Measurements from ENCODE around the gene SAP25. TPM values are rescaled to one million over a fixed set of nuclear protein-coding genes. Genes with fewer than 3 reads are reported as not detected.
A peak's percentile ranks its signal among the peaks of the same experiment; 100 is the strongest.

Gene SAP25
- total and polyA plus RNA-seq, 2 experiments from 2014 or later: 3.8 to 4.1 TPM

DNA sequence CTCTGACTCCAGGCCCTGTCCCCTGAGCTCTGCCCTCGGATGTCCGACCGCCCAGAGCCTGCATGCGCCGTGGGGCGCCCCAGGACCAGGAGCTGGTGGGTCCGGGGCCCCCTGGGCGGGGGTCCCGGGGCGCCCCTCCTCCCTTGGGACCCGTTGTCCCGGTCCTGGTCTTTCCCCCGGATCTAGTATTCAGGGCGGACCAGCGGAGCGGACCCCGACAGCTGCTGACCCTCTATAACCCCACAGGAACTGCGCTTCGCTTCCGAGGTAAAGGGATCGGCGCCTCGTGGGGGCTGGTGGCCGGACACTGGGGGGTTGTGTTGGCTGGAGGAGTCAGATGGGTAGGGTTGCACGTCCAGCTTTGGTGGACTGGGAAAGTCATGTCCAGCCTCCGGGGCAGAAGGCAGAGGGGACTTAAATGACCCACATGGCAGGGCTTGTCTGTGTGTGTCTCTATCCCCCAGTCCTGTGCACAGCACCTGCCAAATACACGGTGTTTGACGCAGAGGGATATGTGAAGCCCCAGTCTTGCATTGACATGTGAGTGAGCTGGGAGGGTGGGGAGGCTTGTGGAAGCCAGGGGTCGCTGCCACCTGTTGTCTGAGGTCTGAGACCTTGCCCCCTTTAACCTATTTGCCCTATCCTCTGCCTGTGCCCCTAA, 39.2 kb upstream of the SAP25 start (continued):
- TF ChIP-seq, protein P1, sequence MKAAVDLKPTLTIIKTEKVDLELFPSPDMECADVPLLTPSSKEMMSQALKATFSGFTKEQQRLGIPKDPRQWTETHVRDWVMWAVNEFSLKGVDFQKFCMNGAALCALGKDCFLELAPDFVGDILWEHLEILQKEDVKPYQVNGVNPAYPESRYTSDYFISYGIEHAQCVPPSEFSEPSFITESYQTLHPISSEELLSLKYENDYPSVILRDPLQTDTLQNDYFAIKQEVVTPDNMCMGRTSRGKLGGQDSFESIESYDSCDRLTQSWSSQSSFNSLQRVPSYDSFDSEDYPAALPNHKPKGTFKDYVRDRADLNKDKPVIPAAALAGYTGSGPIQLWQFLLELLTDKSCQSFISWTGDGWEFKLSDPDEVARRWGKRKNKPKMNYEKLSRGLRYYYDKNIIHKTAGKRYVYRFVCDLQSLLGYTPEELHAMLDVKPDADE (IDR thresholded peaks at IDR 0.05): no peak
- TF ChIP-seq JUNB (IDR thresholded peaks at IDR 0.05; ENCODE audit: unreplicated experiment): no peak

DNA sequence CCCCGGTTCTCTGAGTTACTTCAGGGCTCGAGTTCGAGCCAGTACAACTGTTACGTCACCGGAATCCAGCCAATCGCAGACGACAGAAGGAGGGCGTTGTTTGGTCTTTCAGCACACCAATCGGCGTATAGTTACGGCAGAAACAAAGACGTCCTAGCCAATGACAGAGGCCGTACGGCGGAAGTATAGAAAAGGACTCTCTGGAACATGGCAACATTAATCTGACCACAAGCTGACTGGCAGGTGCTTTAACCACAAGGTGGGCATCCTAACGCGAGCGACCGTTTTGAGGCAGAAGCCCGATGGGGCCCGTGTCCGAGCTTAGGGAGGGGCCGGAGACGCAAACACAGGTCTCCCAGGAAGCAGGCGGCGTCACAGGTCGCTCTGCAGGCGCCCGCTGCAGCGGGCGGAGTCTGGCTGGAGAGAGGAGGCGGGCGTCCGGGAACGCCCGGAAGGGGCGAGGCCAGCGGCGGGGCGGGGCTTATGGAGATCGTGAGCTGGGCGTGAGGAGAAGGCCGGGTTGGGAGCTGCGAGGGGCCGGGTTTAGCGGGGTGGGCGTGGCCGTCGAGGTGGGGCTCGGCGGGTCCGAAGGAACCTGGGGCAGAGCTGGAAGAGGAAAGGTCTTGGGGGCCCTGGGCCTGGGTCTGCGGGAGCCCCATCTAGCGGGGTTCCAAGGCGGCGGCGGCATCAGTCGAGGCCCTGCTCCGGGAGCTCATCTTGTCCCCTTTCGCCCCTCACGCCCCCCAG, 38.5 kb upstream of the SAP25 start, which contains the start of gene MOSPD3:
MOSPD3 (plus strand) TSS at position 558 of the 747 bp plus-strand sequence. CDS start 252 bp downstream, outside the sequence.
- Mint-ChIP-seq H3K4me3 (peak within 1 kb of the TSS; percentile 97), H3K9me3 (no peaks in the 10 kb centered on the region), H3K4me1 (no peaks in the 10 kb centered on the region; the same call in 1 of the 3 replicates), H3K36me3 (ENCODE audit: low read depth) (peaks cover 14% of the 10 kb centered on the region), H3K27ac (peak within 1 kb of the TSS; percentile 100), H3K27me3 (ENCODE audit: insufficient read depth, low read depth, poor library complexity) (peaks cover 21% of the 10 kb centered on the region)
- Histone ChIP-seq H3K36me3 (ENCODE audit: insufficient read depth) (peaks cover 3% of the 10 kb centered on the region; the same call in 1 of the 2 replicates), H3K4me2 (peak within 1 kb of the TSS; percentile 100), H3K9me2 (ENCODE audit: insufficient read depth) (no peaks in the 10 kb centered on the region), H3K4me1 (ENCODE audit: insufficient read depth) (peaks cover 3% of the 10 kb centered on the region; the same call in 1 of the 2 replicates), H3F3A (replicated peaks; ENCODE audit: low read depth) (peaks cover 5% of the 10 kb centered on the region; the same call in 1 of the 2 replicates), H2AFZ (peak within 1 kb of the TSS; percentile 56; the same call in 1 of the 2 replicates), H3K27me3 (ENCODE audit: insufficient read depth) (no peaks in the 10 kb centered on the region), H4K20me1 (replicated peaks; ENCODE audit: insufficient read depth) (no peaks in the 10 kb centered on the region), H3K79me2 (replicated peaks; ENCODE audit: insufficient read depth) (no peaks in the 10 kb centered on the region), H3K4me3 (peak within 1 kb of the TSS; percentile 52), H3K27ac (ENCODE audit: low read depth) (peak within 1 kb of the TSS; percentile 76)
- peak; percentile 91 for TF ChIP-seq CREB1 (CRISPR knock-in tag; IDR thresholded peaks at IDR 0.05; ENCODE audit: low read depth)
- TF ChIP-seq, protein P2, sequence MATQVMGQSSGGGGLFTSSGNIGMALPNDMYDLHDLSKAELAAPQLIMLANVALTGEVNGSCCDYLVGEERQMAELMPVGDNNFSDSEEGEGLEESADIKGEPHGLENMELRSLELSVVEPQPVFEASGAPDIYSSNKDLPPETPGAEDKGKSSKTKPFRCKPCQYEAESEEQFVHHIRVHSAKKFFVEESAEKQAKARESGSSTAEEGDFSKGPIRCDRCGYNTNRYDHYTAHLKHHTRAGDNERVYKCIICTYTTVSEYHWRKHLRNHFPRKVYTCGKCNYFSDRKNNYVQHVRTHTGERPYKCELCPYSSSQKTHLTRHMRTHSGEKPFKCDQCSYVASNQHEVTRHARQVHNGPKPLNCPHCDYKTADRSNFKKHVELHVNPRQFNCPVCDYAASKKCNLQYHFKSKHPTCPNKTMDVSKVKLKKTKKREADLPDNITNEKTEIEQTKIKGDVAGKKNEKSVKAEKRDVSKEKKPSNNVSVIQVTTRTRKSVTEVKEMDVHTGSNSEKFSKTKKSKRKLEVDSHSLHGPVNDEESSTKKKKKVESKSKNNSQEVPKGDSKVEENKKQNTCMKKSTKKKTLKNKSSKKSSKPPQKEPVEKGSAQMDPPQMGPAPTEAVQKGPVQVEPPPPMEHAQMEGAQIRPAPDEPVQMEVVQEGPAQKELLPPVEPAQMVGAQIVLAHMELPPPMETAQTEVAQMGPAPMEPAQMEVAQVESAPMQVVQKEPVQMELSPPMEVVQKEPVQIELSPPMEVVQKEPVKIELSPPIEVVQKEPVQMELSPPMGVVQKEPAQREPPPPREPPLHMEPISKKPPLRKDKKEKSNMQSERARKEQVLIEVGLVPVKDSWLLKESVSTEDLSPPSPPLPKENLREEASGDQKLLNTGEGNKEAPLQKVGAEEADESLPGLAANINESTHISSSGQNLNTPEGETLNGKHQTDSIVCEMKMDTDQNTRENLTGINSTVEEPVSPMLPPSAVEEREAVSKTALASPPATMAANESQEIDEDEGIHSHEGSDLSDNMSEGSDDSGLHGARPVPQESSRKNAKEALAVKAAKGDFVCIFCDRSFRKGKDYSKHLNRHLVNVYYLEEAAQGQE (IDR thresholded peaks at IDR 0.05; ENCODE audit: unreplicated experiment): no peak
- TF ChIP-seq POLR2AphosphoS5 (IDR thresholded peaks at IDR 0.05; ENCODE audit: low read depth): peak; percentile 50; the same call in 1 of the 2 replicates
- DNase-seq (ENCODE audit: low spot score) (peak; percentile 100), ATAC-seq (peak; percentile 90)

DNA sequence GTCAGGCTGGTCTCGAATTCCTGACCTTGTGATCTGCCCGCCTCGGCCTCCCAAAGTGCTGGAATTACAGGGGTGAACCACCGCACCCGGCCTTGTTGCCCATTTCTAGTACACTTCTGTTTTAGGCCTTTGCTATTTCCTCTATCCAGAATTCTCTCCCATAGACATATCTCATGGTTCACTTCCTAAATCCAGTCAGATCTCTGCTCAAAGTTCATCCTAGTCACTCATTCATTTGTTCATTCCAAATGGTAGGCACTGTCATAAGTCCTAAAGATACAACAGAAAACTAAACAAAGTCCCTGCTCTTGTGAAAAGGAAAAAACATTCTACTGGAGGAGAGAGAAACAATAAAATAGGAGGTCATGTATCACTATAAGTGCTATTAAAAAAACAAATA, 36.3 kb upstream of the SAP25 start:
- no peak overlapping the region for H3K4me3 ChIP-seq
- Mint-ChIP-seq H3K27me3 (ENCODE audit: insufficient read depth, low read depth, poor library complexity) (peaks cover 32% of the 10 kb centered on the region), H3K4me1 (peaks cover 6% of the 10 kb centered on the region; the same call in 2 of the 3 replicates), H3K36me3 (ENCODE audit: low read depth) (peaks cover 14% of the 10 kb centered on the region), H3K4me3 (no peak overlapping the region; the same call in 2 of the 3 replicates), H3K27ac (no peak overlapping the region), H3K9me3 (no peaks in the 10 kb centered on the region)
- no peak for ATAC-seq
- no peak overlapping the region for H3K27ac ChIP-seq (ENCODE audit: low read depth)
- peaks cover 13% of the 10 kb centered on the region for H3K27me3 ChIP-seq (ENCODE audit: insufficient read depth)
- no peaks in the 10 kb centered on the region for H3K9me2 ChIP-seq (ENCODE audit: insufficient read depth)
- peaks cover 5% of the 10 kb centered on the region; the same call in 1 of the 2 replicates for H3F3A ChIP-seq (replicated peaks; ENCODE audit: low read depth)
- no peak overlapping the region for H2AFZ ChIP-seq
- no peak overlapping the region for H3K4me2 ChIP-seq
- no peak for DNase-seq (ENCODE audit: low spot score)
- no peaks in the 10 kb centered on the region for H4K20me1 ChIP-seq (replicated peaks; ENCODE audit: insufficient read depth)
- H3K36me3 ChIP-seq (ENCODE audit: insufficient read depth): peaks cover 3% of the 10 kb centered on the region; the same call in 1 of the 2 replicates
- no peaks in the 10 kb centered on the region for H3K79me2 ChIP-seq (replicated peaks; ENCODE audit: insufficient read depth)
- H3K4me1 ChIP-seq (ENCODE audit: insufficient read depth): peaks cover 10% of the 10 kb centered on the region
- TF ChIP-seq EZH2phosphoT487 (IDR thresholded peaks at IDR 0.05; ENCODE audit: unreplicated experiment): no peak
- TF ChIP-seq, protein P3, sequence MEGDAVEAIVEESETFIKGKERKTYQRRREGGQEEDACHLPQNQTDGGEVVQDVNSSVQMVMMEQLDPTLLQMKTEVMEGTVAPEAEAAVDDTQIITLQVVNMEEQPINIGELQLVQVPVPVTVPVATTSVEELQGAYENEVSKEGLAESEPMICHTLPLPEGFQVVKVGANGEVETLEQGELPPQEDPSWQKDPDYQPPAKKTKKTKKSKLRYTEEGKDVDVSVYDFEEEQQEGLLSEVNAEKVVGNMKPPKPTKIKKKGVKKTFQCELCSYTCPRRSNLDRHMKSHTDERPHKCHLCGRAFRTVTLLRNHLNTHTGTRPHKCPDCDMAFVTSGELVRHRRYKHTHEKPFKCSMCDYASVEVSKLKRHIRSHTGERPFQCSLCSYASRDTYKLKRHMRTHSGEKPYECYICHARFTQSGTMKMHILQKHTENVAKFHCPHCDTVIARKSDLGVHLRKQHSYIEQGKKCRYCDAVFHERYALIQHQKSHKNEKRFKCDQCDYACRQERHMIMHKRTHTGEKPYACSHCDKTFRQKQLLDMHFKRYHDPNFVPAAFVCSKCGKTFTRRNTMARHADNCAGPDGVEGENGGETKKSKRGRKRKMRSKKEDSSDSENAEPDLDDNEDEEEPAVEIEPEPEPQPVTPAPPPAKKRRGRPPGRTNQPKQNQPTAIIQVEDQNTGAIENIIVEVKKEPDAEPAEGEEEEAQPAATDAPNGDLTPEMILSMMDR (conservative IDR thresholded peaks at IDR 0.05; ENCODE audit: low read depth in 2 of 2): no peak
- TF ChIP-seq ZNF331 (CRISPR knock-in tag; IDR thresholded peaks at IDR 0.05; ENCODE audit: low read depth): no peak
- no peak for TF ChIP-seq POLR2AphosphoS5 (IDR thresholded peaks at IDR 0.05; ENCODE audit: low read depth)
- TF ChIP-seq EZH2 (IDR thresholded peaks at IDR 0.05; ENCODE audit: low read depth, unreplicated experiment): no peak
